ENCODE measurements around the gene HES4.
"Not testable (repeated sequence)": the region's sequence is repeated elsewhere in the genome, so short reads cannot be mapped to it uniquely, and the experiment has no call there.

The HES4 gene

GRCh38 chr1:978835-979743, 20.8 kb downstream of the HES4 start:
- no peak for DNase-seq

- no peak for DNase-seq
Measured at GRCh38 chr1:978069-978834, 21.6 kb downstream of the HES4 start.

DNA sequence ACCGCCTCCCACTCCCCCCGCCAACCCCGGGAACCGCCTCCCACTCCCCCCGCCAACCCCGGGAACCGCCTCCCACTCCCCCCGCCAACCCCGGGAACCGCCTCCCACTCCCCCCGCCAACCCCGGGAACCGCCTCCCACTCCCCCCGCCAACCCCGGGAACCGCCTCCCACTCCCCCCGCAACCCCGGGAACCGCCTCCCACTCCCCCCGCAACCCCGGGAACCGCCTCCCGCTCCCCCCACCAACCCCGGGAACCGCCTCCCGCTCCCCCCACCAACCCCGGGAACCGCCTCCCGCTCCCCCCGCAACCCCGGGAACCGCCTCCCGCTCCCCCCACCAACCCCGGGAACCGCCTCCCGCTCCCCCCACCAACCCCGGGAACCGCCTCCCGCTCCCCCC, 23.1 kb downstream of the HES4 start:
- not testable (repeated sequence) for DNase-seq

DNA sequence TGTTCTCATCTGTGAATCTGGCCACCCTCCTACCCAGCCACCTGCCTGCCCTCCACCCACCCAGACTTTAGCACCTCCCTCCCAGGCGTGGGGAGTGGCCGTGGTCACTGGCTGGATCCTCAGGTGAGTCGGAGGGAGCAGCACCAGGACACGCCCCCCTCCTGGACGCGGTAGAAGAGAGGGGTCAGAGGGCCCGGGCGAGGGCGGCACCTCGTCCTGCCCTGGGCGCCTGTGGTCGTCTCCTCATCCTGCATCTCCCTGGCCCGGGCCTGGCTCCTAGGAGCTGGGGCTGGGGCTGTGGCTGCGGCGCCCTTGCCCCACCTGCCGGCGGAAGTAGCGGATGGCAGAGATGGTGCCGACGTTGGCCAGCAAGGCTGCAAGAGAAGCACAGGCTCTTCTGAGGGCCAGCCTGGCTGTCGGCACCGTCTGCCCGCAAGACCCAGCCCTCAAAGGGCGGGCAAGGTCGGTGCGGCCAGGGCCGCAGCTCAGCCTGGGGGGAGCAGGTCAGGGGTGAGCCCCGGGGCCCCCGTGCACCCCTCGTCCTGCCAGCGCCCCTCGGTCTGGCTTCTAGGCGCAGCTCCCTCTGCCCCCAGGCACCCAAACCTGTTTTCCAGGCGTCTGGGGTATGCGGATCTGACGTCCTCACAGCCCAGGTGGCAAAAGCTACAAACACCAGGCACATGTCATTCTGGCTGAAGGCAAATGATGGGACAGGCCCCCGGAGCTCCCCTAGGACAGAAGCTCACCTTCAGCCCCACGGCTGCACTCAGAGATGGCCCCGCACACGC, 23.8 kb downstream of the HES4 start:
- DNase-seq, result peak; percentile 50

- DNase-seq, result no peak
Measured at GRCh38 chr1:975365-975764, 24.5 kb downstream of the HES4 start.

DNA sequence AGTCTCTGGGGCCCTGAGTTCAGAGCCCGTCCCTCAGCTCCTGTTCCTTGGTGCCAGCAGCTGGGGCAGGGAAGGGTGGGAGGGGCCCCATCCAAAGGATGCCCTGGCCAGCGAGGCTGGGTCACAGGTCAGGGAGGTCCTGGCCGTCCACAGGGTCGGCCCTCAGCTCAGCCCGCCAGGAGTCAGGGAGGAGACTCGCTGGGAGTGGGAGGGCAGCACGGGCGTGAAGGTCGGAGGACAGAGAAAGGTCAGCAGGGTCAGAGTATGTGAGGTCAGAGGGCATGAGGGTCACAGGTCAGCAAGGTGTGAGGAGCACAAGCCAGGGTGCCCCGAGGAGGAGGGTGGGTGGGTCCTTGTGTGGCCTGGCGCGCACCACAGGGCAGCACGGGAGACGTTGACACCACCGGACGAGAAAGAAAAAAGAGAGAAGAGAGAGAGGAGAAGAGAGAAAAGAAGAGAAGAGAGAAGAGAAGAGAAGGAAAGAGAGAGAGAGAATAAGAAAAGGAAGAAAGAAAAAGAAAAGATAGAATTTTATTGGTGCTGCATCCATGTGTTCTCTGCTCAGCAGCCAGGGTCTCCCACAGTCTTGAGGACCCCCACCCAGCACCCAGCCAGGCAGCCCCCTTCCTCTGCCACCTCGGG, 25.1 kb downstream of the HES4 start:
- DNase-seq, result no peak

DNA sequence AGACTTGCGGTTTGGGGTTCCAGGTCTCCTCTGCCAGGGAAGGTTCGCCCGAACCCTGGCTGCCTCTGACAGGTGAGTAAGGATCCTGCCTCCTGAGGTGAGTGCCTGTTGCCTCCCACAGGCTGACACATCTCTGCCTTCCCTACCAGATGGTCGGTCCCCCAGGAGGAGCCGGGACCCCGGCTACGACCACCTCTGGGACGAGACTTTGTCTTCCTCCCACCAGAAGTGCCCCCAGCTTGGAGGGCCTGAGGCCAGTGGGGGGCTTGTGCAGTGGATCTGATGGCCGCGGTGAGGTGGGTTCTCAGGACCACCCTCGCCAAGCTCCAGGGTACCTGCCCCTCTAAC, 25.6 kb downstream of the HES4 start:
- no peak for DNase-seq

- no peak for DNase-seq
Measured at GRCh38 chr1:973459-974292, 26.2 kb downstream of the HES4 start.

- no peak for DNase-seq
Measured at GRCh38 chr1:972726-973458, 27.0 kb downstream of the HES4 start.

DNA sequence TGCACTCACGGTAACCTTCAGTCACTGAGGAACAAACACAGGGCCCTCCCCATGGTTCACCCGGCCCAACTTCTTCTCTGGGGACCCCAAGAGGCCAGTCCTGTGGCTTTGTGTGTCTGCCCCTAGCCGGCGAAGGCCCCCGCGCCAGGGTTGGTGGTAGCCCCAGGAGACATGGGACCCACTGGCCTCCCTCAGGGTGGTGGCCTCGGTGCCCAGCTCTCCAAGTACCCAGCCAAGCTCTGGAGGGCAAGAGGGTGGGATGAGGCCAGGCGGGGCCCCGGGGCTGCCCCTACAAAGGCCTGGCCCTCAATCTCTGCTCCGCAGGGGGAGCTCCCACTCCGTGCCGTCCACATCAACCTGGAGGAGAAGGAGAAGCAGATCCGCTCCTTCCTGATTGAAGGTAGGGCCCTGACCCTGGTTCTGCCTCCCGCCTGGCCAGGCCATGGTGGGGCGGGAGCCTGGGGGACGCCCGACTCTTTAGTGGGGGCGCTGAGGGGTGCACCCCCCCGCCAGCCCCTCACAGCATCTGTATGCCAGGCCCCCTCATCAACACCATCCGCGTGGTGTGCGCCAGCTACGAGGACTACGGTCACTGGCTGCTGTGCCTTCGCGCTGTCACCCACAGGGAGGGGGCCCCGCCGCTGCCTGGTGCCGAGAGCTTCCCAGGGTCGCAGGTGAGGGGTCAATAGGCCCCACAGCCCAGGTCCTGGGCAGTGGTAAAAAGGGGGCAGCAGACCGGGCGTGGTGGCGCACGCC, 28.0 kb downstream of the HES4 start:
- no peak for DNase-seq

DNA sequence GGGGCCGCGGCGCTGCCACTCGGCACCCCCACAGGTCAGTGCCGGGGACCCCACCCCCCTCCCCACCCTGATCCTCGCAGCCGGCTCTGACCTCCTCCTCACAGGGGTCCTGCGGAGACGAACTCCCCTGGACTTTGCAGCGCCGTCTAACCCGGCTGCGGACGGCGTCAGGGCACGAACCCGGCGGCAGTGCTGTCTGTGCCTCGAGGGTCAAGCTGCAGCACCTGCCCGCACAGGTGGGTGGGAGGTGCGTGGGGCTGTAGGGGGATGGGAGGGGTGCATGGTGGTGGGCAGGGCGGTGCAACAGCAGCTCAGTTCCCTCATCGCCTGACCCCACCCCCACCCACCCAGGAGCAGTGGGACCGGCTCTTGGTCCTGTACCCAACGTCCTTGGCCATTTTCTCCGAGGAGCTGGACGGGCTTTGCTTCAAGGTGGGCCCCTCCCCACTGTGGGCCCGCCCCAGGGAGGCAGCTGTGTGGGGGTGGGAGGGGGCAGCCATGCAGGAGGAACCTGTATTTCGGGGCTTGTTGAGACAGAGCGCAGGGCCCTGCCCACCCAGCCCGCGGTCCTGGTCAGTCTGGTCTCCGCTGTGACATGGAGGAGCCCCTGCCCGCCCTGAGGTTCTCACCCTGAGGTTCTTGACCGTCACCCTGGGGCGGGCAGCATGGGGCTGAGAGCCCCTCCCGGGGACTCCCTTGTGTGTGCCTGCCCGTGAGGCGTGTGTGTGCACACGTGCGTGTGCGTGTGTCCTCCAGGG, 28.7 kb downstream of the HES4 start:
- no peak for DNase-seq

- DNase-seq, result no peak
Measured at GRCh38 chr1:970242-970972, 29.5 kb downstream of the HES4 start.

DNA sequence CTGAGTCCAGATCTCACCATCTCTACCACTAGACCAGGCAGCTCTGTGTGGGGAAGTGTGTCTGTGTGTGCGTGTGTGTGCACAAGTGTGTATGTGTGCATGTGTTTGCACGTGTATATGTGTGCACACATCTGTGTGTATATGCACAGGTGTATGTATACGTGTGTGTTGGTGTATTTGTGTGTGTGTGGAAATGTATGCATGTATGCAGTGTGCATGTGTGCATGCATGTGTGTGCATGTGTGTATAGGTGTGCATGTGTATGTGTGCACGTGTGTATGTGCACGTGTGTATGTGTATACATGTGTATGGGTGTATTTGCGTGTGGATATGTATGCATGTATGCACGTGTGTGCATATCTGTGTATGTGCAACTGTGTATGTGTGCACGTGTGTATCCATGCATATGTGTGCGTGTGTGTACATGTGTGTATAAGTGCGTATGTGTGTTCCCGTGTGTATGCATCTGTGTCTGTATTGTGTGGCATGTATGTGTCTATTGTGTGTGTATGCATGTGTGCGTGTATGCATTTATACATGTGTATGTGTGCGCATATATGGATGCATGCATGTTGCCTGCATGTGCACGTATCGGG, 30.5 kb downstream of the HES4 start:
- DNase-seq, result no peak

GRCh38 chr1:967466-968343, 32.2 kb downstream of the HES4 start:
- no peak for DNase-seq

DNA sequence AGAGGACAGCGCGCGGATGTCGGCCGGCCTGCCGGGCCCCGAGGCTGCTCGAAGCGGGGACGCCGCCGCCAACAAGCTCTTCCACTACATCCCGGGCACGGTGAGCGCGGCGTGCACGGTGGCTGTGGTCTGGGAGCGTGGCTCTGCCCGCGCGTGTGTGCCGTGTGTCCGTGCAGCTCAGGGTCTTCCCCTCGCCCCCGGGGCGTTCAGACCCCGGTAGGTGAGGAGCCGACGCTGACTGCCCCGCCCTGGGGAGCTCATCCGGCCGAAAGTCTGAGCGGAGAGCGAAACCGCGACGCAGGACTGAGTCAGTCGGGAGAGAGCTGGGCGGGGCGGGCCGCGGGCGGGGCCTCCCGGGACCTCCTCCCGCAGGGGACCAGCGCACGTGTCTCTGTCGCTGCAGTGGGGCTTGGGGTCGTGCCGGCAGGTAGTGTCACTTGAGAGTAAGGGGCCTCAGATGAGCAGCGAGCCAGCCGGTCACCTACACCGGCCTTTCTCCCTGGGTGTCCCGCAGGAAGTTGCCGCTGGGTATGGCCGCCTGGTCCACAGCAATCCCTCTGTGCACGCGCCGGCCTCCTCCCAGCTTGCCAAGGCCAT, 33.1 kb downstream of the HES4 start:
- DNase-seq, result peak; percentile 75

GRCh38 chr1:966135-966703, 33.7 kb downstream of the HES4 start, which contains the start of gene PLEKHN1:
TSS of gene PLEKHN1 (plus strand) at chr1:966482. CDS start at chr1:966532, 50 bp downstream.
- DNase-seq, result peak; percentile 61
